GM18498 (cell line): ENCODE results near the gene LPP.

ENCODE experiments used
- ATAC-seq: cut with Tn5 transposase; IDR thresholded peaks from one replicate; pipeline ENCODE4 v1.9.1; 2021; ENCODE audit warnings: mild to moderate bottlenecking, moderate library complexity; ENCODE audit not compliant: unreplicated experiment

The LPP gene

DNA sequence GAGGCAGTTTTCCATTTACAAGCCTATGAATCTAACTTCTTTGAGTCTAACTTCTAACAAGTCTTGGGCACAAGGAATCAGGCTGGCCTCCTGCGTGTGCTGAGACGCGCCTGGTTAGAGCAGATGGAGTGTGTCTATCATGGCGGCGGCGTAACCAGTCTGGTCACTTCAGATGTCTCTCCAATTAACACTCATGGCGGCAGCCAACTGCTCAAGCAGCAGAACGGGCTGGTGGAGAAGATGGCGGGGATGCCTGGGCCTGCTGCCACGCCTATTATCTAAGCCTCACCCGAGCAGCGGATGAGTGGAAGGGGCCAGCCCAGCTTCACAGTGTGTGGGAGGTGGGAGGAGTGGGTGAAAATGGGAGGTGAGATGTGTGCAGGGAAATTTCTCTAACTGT is 771.4 kb downstream of the LPP start:
- ATAC-seq = no peak

DNA sequence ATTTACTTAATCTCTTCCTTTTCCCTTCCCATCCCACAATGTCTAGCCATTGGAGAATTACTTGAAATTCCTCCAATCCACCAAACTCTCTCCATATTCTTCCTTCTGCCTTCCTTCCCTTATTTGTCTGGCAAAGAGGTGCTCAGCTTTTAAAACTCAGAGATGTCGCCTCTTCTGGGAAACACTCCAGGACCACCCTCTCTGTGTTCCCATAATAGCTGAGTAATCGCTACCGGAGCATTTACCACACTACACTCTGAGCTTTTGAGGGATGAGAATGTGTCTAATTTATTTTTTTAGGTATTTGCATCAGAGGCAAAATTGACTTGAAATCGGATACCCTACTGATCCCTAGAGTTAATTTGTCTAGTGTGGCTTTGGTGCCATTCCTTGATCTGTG is 772.2 kb downstream of the LPP start:
- no peak for ATAC-seq

DNA sequence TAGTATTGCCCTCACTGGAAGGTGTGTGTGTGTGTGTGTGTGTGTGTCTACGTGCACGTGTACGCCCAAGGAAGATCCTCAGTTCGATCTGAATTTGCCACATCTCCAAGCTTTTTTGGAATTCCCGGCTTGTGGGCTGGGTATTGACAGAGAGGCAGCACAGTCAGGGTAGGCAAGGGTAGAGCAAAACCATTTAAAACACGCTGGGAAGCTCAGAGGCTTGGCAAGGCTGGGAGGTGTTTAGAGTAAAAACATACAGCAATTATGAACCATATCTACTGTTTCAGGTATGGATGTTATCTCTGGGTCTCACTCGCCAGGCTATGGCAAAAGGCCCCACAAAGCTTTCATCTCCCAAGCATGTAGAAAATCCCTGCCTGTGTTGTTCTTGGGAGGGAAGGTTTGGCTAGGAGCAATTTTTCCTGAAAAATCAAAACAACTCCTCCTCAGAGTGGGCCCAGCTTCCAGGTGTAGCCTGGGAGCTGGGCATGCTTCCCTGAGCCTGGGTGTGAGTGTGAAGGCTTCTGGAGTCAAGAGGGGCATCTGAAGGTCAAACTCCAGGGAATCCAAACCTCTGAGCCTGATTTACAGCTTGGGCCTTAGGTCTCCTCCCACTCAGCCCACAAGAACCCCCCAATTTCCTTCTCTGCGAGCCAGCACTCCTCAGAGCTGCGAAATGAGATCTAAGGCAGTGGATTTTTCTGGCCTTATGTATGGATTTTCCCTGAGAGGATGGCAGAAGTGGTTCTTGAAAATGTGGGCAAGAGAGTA is 773.0 kb downstream of the LPP start:
- ATAC-seq = no peak

DNA sequence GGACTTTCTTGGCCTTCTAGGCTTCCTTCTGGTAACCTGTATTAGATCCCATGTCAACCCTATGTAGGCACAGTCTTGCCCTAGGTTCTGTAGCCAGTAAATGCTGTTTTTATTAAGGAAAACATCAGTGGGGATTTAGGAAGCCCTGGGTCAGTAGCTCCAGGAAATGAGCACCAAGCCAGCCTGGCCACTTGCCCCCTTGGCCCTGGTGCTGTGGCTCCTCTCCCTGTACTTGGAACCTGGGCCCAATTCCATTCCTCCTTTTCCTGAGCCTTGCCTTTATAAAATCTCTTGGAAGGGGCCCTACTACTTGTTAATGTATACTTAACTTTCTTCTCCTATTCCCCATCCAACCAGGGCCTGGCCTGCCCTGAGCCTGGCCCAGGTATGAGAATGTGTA is 774.0 kb downstream of the LPP start:
- ATAC-seq = no peak

DNA sequence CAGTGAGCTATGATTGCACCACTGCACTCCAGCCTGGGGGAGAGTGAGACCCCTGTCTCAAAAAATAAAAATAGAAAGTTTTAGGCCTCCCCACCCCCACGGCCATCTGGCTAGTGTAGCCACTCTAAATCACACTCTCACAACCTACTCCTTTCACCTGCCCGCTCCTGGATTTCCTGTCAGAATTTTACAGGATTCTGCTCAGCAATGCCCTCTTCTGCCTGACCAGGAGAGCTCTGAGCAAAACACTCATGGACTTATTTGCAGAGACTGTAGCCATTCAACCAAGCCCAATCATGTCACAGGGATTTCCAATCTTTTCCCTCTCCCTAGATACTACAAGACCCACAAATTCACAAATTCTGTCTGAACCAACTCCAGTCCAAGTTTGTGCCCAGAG is 775.2 kb downstream of the LPP start:
- no peak for ATAC-seq

DNA sequence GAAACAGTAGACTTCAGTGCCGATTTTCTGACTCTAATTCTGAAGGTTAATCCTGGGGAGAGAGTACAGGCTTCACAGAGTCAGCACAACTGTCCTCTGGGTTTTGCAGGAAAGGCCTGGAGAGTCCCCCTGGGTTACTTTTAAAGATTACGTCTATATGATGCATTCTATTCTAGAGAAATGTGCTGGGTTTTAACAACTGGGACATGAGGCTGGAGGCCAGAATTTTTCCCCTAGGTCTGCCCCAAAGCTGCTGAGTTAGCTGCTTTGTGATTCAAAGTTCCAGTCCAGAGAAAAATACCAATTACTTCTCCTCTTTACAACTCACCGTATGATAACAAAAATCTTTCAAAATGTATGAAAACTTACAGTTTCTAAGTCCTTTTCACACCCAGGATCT is 777.1 kb downstream of the LPP start:
- no peak for ATAC-seq

DNA sequence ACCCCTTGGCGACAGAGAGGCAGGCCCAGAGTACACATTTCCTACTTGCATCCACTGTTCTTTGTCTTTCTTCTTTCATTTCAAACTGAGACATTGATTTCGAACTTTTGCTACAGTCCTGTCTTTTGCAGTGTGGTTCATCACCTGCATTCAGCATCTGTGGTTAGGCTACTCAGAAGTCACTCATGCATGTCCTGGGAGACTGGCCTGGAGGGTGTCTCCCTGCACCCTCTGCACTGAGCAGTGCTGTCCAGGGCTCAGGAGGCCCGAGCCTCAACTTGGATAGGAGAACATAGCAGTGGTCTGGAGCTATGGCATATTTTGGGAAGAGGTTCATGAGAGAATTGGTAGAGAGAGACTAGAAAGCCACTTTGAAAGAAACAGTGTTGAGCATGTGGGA is 777.6 kb downstream of the LPP start:
- no peak for ATAC-seq

DNA sequence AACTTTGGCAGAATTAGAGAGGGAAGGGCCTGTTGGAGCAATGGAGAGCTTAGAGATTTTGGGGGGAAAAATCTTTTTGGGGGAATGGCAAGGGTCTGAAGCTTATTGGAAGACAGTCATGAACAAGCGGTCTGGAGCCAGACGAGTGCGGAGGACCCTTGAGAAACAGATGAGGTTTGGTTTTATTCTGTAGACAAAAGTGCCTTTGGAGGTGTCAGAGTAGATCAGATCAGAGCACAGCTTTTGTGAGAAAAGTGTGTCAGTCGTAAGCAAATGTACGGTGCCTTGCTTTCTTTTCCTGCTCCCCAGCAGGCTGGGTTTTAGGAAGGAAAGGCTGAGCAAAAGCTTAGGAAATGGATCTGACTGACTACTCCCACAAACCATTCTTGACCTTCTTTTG is 781.0 kb downstream of the LPP start:
- no peak for ATAC-seq

DNA sequence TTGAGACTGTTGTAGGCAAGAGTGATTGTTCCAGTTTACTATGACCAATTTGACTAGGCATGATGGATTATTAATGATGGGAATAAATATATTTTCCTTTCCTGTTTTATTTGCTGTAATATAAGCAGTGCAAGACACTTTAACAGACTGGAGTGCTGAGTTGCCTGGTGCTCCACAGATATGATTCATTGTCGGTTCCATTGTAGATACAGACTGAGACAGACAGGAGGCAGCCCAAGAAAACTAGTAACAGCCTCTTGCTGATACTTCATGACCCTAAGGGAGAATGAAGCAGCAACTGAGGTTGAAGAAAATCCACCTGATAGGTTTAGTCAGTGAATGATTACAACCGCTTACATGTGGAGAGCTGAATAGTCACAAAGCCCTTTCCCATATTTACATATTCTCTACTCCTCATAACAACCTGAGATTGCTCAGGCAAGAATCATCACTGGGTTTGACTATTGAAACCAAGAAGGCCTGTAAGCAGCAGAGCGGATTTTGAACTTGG is 782.7 kb downstream of the LPP start:
- ATAC-seq = no peak

DNA sequence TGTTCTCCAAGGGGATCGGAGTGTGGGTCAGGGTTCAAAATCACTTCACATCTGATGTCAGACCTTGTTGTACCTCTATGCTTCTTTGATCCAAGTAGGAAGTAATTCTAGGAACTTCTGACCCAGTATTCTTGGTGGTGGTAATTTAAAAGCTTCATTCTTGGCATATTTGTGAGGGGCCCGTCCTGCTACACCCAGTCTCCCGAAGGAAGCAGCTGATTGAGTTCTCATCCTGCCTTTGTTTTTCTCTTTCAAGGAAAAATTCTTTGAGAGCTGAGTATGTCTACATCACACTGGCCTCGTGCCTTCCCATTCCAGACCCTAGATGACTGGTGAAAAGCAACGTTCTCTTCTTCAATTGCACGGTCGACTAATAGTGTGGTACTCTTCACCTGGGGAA is 783.4 kb downstream of the LPP start:
- no peak for ATAC-seq

DNA sequence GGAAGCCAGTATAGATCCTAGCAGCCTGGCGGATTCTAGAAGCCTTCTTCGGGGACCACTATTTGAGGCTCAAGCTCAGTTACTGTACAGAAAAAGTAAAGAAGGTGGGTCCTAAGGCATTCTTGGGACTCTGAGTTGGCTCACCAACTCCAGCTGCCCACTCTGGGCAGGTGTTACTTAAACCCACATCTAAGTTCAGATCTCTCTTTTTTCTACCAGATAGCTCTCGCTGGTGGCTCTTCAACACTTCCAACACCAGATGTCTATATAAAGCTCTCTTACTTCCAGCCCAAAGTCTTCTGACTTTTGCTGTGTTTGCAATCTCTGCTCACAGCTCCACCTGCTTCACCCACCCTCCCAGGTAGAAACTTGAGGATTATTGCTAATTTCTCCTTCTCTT is 785.0 kb downstream of the LPP start:
- ATAC-seq = no peak

DNA sequence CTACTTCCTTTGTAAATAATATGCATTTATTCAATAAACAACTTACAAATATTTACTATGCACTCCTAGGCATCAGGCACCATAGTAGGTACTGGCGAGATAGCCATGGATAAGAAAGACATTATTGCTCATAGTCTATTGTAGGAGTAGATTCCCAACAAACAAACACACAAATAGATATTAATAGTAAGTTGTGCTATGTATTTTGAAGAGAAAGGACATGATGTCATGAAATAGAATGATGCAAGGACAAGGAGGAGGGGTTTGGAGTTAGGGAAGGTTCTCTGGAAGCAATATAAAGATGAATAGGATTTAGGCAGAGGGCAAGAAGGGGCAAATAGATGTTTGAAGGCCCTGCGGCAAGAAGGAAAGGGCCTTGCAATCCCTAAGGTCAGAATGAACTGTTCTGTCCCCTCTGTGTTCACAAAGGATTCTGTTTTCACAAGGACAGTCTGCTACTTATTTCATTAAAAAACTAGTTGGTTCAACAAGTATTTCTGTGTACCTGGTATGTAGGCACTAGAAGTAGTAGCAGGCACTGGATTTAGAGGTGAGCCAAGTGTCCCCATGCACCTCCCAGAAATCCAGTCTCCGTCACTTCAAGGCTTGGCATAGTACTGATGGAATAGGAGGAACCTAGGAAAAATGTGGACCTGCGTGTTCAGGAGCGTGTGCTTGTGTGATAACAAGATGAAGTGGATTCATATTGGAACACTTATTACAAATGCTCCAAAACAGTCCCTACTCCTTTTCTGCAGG is 786.0 kb downstream of the LPP start:
- ATAC-seq = no peak
